GM12892 (cell line): ENCODE measurements around the gene CLCNKA.

Experiments
- POLR2A ChIP-seq: IDR thresholded peaks from 2 replicates; pipeline ENCODE4 v1.6.1; 2011; ENCODE audit warnings: low read depth, low read length, control low read depth
- POLR2AphosphoS5 ChIP-seq: IDR thresholded peaks from 2 replicates; pipeline ENCODE4 v1.6.1; 2011; ENCODE audit warnings: low read depth, low read length, control low read depth
- TAF1 ChIP-seq: IDR thresholded peaks from 2 replicates; pipeline ENCODE4 v1.6.1; 2011; ENCODE audit warnings: low read depth, mild to moderate bottlenecking, control low read depth, low read length, borderline replicate concordance

- TF ChIP-seq POLR2AphosphoS5 (no peak), POLR2A (no peak), TAF1 (no peak)
These were observed 16.2 kb upstream of the CLCNKA start for GRCh38 chr1:16005597-16005996.
